Cortex of kidney (tissue), 1 donor: ENCODE results near the gene CRISP2.

Experiments used
- DNase-seq: peaks from one replicate; lab custom pipeline; 2025; lab: John Stamatoyannopoulos, UW

CRISP2 gene

GRCh38 chr6:49662231-49662891, 51.0 kb downstream of the CRISP2 start:
- DNase-seq = no peak

- no peak for DNase-seq
Observed at GRCh38 chr6:49653942-49654341, 59.4 kb downstream of the CRISP2 start.

- no peak for DNase-seq
Observed at GRCh38 chr6:49653438-49653837, 59.9 kb downstream of the CRISP2 start.

GRCh38 chr6:49651239-49651638, 62.1 kb downstream of the CRISP2 start:
- DNase-seq = no peak

GRCh38 chr6:49649988-49650387, 63.4 kb downstream of the CRISP2 start:
- DNase-seq = no peak

GRCh38 chr6:49648036-49648435, 65.3 kb downstream of the CRISP2 start:
- no peak for DNase-seq

DNA sequence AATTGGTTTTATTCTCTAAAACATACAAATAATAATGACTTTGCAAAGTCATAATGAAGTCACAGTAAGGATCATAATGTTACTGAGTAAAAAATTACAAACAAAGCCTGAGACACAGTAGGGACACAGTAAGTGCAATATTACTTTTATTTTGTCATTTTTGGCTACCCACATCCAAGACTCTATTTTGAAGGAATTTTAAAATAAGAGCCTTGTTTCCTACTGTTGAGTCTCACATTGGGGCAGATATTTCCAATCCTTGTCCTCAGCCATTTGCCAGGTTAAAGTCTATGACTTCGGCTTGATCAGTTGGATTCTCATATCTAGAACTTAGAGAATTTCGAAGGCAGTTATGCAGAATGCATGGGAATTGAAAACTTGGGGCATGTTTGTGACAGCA, 65.9 kb downstream of the CRISP2 start:
- DNase-seq = no peak

GRCh38 chr6:49646942-49647341, 66.4 kb downstream of the CRISP2 start:
- no peak for DNase-seq

DNA sequence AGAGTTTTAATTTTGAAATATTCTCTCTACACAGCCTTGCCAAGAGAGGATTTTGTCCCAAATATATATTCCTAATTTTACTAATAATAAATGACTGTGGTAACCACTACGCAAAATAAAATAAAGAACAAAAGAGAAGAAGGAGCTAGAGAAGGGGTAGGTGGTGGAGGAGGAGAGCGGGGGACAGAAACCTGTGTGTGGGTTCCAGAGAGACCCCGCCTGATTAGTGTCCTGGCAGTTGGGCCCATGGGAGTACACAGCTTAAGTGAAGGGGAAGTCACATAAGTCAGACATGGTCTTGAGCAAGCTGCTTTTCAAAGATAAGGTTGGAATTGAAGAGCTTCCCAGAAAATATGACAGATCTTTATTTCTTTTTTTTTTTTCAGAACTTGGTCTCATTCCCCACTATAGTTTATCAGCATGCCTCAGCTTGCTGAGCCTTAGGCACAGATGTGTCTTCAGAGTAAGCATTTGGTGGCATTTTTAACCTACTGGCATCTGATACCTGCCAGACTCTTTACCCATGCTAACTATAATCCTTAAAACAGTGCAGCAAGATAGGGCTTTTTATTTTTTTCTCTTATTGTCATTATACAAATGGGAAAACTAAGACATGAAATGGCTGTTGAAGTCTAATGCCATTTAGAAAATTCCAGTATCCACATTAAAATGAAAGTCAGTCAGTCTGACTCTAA, 67.1 kb downstream of the CRISP2 start:
- no peak for DNase-seq

DNA sequence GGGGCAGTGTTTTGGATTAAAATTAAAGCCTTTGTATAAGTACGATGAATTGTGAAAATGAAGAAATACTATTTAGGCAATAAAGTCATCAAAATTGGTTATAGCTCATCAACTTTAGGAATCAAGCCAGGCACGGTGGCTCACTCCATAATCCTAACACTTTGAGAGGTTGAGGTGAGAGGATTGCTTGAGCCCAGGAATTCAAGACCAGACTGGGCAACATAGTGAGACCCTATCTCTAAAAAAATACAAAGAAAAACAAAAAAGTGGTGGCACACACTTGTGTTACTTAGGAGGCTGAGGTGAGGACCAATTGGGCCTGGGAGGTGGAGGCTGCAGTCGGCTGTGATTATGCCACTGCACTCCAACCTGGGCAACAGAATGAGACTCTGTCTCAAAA, 68.2 kb downstream of the CRISP2 start:
- no peak for DNase-seq
